IMR-90 (cell line): ENCODE data around the gene CMIP. TPM values are rescaled to one million over a fixed set of nuclear protein-coding genes. Genes with fewer than 3 reads are reported as not detected.

Source experiments
- BHLHE40 ChIP-seq: fragments of 150-350 bp; IDR thresholded peaks from 2 replicates; pipeline ENCODE4 v1.6.1; 2016; ENCODE audit warnings: mild to moderate bottlenecking, low read depth, low read length
- CTCF ChIP-seq: conservative IDR thresholded peaks from 2 replicates; pipeline ENCODE4 v1.5.1; 2012; ENCODE audit warnings: mild to moderate bottlenecking, low read depth, low read length, improper control_type of control experiment
- FOS ChIP-seq: fragments of 150-350 bp; IDR thresholded peaks from 2 replicates; pipeline ENCODE4 v1.6.1; 2016; ENCODE audit warnings: low read depth, low read length
- MAFK ChIP-seq: IDR thresholded peaks from 2 replicates; pipeline ENCODE4 v1.6.1; 2012; ENCODE audit warnings: low read depth, low read length, improper control_type of control experiment
- NFE2L2 ChIP-seq: fragments of 150-350 bp; IDR thresholded peaks from 2 replicates; pipeline ENCODE4 v1.6.1; 2016; ENCODE audit warnings: low read depth, mild to moderate bottlenecking, low read length
- RFX5 ChIP-seq: IDR thresholded peaks from 2 replicates; pipeline ENCODE4 v1.8.0; 2012; ENCODE audit warnings: low read depth, mild to moderate bottlenecking, low read length, moderate library complexity
- polyA plus RNA-seq, 3 experiments: library from polyadenylated mRNA; depleted of rRNA; stranded (reverse); fragments of >200 nt; gene quantifications; 2 replicates each; pipeline ENCODE4 v1.2.3, GENCODE V29; 2012; ENCODE audit warnings: low replicate concordance in 1 of 3
- total RNA-seq: library from RNA; depleted of rRNA; stranded (reverse); fragments of >200 nt; gene quantifications from 2 replicates; pipeline ENCODE4 v1.2.3, GENCODE V29; 2012

CMIP gene
- total and polyA plus RNA-seq, 2 of the 4 experiments (the other 2 are of a cell fraction) = 3.2 to 11.6 TPM

- TF ChIP-seq CTCF = no peak
- TF ChIP-seq FOS = no peak
- TF ChIP-seq BHLHE40 = no peak
- no peak for TF ChIP-seq RFX5
- TF ChIP-seq MAFK = no peak
- TF ChIP-seq NFE2L2 = no peak
These were observed 260.7 kb downstream of the CMIP start (continued) for GRCh38 chr16:81705261-81705660.
